Measurements from ENCODE around the gene GRID2.

DNA sequence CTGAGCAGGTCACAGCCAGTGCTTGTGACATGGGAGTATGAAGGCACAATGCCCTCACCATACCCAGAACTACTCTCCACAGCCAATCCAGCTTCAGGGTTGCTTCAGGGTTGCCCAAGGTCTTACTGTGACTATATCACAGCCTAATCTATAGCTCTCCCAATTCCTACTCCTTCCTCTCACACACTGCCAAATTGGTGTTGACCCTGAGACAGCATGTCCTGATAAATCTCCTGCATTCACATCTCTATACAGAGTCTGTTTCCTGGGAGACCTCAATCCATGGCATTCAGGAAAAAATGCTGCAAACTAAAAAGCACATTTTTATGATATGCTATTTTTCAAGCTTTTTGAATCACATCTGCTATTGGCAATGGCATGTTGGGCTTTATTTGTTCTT, 456.7 kb downstream of the GRID2 start:
- TF ChIP-seq POLR2A (IDR thresholded peaks at IDR 0.05; ENCODE audit: low read length) (no peak), GATA1 (IDR thresholded peaks at IDR 0.05; ENCODE audit: low read depth, low read length) (no peak)

All from erythroblast (primary cell).